Measurements from ENCODE around the gene KIF2C.

KIF2C gene

GRCh38 chr1:44717653-44718052 is 22.0 kb upstream of the KIF2C start:
- no peak for DNase-seq (ENCODE audit: low read depth)
- TF ChIP-seq CTCF (IDR thresholded peaks at IDR 0.05; ENCODE audit: insufficient read depth, low read depth, low read length, missing control alignments): no peak
- no peak overlapping the region for H3K4me3 ChIP-seq (ENCODE audit: low read length)

- TF ChIP-seq CTCF (IDR thresholded peaks at IDR 0.05; ENCODE audit: insufficient read depth, low read depth, low read length, missing control alignments): no peak
- DNase-seq (ENCODE audit: low read depth): no peak
- H3K4me3 ChIP-seq (ENCODE audit: low read length): no peak overlapping the region
These were observed 21.5 kb upstream of the KIF2C start for GRCh38 chr1:44718091-44718490.

GRCh38 chr1:44719318-44719717 is 20.3 kb upstream of the KIF2C start:
- H3K4me3 ChIP-seq (ENCODE audit: low read length): no peak overlapping the region
- no peak for DNase-seq (ENCODE audit: low read depth)
- no peak for TF ChIP-seq CTCF (IDR thresholded peaks at IDR 0.05; ENCODE audit: insufficient read depth, low read depth, low read length, missing control alignments)

GRCh38 chr1:44720281-44720680 is 19.4 kb upstream of the KIF2C start:
- DNase-seq (ENCODE audit: low read depth): no peak
- H3K4me3 ChIP-seq (ENCODE audit: low read length): no peak overlapping the region
- TF ChIP-seq CTCF (IDR thresholded peaks at IDR 0.05; ENCODE audit: insufficient read depth, low read depth, low read length, missing control alignments): no peak

GRCh38 chr1:44721485-44722361 is 17.9 kb upstream of the KIF2C start:
- TF ChIP-seq CTCF (IDR thresholded peaks at IDR 0.05; ENCODE audit: insufficient read depth, low read depth, low read length, missing control alignments): no peak
- DNase-seq (ENCODE audit: low read depth): peak; percentile 96
- H3K4me3 ChIP-seq (ENCODE audit: low read length): no peak overlapping the region

- no peak for DNase-seq (ENCODE audit: low read depth)
- no peak overlapping the region for H3K4me3 ChIP-seq (ENCODE audit: low read length)
- no peak for TF ChIP-seq CTCF (IDR thresholded peaks at IDR 0.05; ENCODE audit: insufficient read depth, low read depth, low read length, missing control alignments)
These were observed 16.6 kb upstream of the KIF2C start for GRCh38 chr1:44723064-44723463.
